OCI-LY7 (cell line): ENCODE data around the gene OR2T6. TPM values are rescaled to one million over a fixed set of nuclear protein-coding genes. Genes with fewer than 3 reads are reported as not detected.

Experiments
- BruUV-seq: library from RNA; stranded (reverse); fragments of 400-500 nt; replicated peaks from 2 replicates; lab custom pipeline; 2021; lab: Mats Ljungman, UMichigan
- CTCF ChIA-PET: fragments of 300-600 bp; sonication (Branson Sonifier 250); formaldehyde crosslinking; loops from one replicate; lab custom pipeline; 2022; ENCODE audit warnings: antibody characterized with exemption; ENCODE audit not compliant: unreplicated experiment; lab: Charles Lee
- POLR2A ChIA-PET: fragments of 300-600 bp; sonication (Branson Sonifier 250); formaldehyde crosslinking; loops from one replicate; lab custom pipeline; 2022; ENCODE audit warnings: antibody characterized with exemption; lab: Charles Lee
- DNase-seq: peaks from one replicate; pipeline ENCODE4 v3.0.0-alpha.2; 2015; ENCODE audit warnings: low spot score
- H2AFZ ChIP-seq: fragments of 200-600 bp; sonication (generic), shearing (Covaris generic); 2 replicates; pipeline ENCODE4 v1.6.1; 2014; ENCODE audit warnings: mild to moderate bottlenecking, antibody characterized with exemption, low read length, moderate library complexity
- H3K27ac ChIP-seq: fragments of 200-600 bp; sonication (generic); 2 replicates; pipeline ENCODE4 v1.5.1; 2014; ENCODE audit warnings: mixed run types, low read depth, mild to moderate bottlenecking, moderate library complexity, low read length, inconsistent platforms; ENCODE audit not compliant: poor library complexity, severe bottlenecking
- H3K36me3 ChIP-seq: fragments of 200-600 bp; sonication (generic); 2 replicates; pipeline ENCODE4 v1.6.1; 2014; ENCODE audit warnings: mild to moderate bottlenecking, antibody characterized with exemption, low read length, moderate library complexity, mixed read lengths; ENCODE audit not compliant: insufficient read depth
- H3K4me1 ChIP-seq: fragments of 200-600 bp; sonication (generic); 2 replicates; pipeline ENCODE4 v1.5.1; 2014; ENCODE audit warnings: mild to moderate bottlenecking, low read length; ENCODE audit not compliant: insufficient read depth, poor library complexity, severe bottlenecking
- H3K4me2 ChIP-seq: fragments of 200-600 bp; sonication (generic); 2 replicates; pipeline ENCODE4 v1.6.1; 2014; ENCODE audit warnings: mild to moderate bottlenecking, low read length
- H3K4me3 ChIP-seq: fragments of 200-600 bp; sonication (generic); 2 replicates; pipeline ENCODE4 v1.5.1; 2014; ENCODE audit warnings: mild to moderate bottlenecking, low read depth, low read length; ENCODE audit not compliant: poor library complexity, severe bottlenecking
- H3K79me2 ChIP-seq: fragments of 200-600 bp; sonication (generic); 2 replicates; pipeline ENCODE4 v1.6.1; 2016; ENCODE audit warnings: low read depth, mild to moderate bottlenecking, low read length, moderate library complexity, mixed read lengths; ENCODE audit not compliant: insufficient read depth
- H3K9me2 ChIP-seq: fragments of 200-600 bp; sonication (generic); 2 replicates; pipeline ENCODE4 v1.6.1; 2016; ENCODE audit warnings: mild to moderate bottlenecking, low read length, mixed read lengths; ENCODE audit not compliant: insufficient read depth
- H3K9me3 ChIP-seq: fragments of 200-600 bp; sonication (generic); 2 replicates; pipeline ENCODE4 v1.6.1; 2014; ENCODE audit warnings: mild to moderate bottlenecking, mixed run types, low read length, mixed read lengths
- H4K20me1 ChIP-seq: fragments of 200-600 bp; sonication (generic); 2 replicates; pipeline ENCODE4 v1.6.1; 2014; ENCODE audit warnings: mild to moderate bottlenecking, antibody characterized with exemption, low read length, moderate library complexity, mixed read lengths; ENCODE audit not compliant: insufficient read depth
- CTCF ChIP-seq: fragments of 200-600 bp; sonication (generic); conservative IDR thresholded peaks from 2 replicates; pipeline ENCODE4 v1.5.1; 2014; ENCODE audit warnings: mild to moderate bottlenecking, antibody characterized with exemption, low read length, moderate library complexity, mixed read lengths
- EZH2phosphoT487 ChIP-seq: fragments of 200-600 bp; sonication (generic); IDR thresholded peaks from 2 replicates; pipeline ENCODE4 v1.6.1; 2018; ENCODE audit warnings: low read depth, borderline replicate concordance, mild to moderate bottlenecking, mixed run types, antibody characterized with exemption, low read length, moderate library complexity, mixed read lengths
- intact Hi-C: fragments of 100-400 bp; cut with micrococcal nuclease; formaldehyde crosslinking; loops from one replicate; pipeline ENCODE4 v1.10.0; 2022; ENCODE audit not compliant: unreplicated experiment
- total RNA-seq, 2 experiments: library from RNA; depleted of rRNA in 1 of 2; stranded (reverse); fragments of >200 nt in 1 of 2; shearing (Covaris generic) in 1 of 2; gene quantifications; 2 replicates each; pipeline ENCODE4 v1.2.3, GENCODE V29; 2014 to 2022

OR2T6 gene
- total RNA-seq, 2 experiments from 2014 or later, result not detected

- no peaks in the 10 kb centered on the region for H3K79me2 ChIP-seq
- POLR2A ChIA-PET, result no interaction called here
- no peak within 1 kb of the TSS for H3K4me2 ChIP-seq
- H3K36me3 ChIP-seq, result no peaks in the 10 kb centered on the region
- intact Hi-C loops, result no loop called here
- no peaks in the 10 kb centered on the region for H3K9me2 ChIP-seq
- H3K4me1 ChIP-seq, result no peaks in the 10 kb centered on the region
- CTCF ChIA-PET, result no interaction called here
- DNase-seq, result no peak
- H3K4me3 ChIP-seq, result no peak within 1 kb of the TSS
- H2AFZ ChIP-seq, result no peak within 1 kb of the TSS
- no peaks in the 10 kb centered on the region for H4K20me1 ChIP-seq
- BruUV-seq, result no TSS peak
- H3K9me3 ChIP-seq, result no peaks in the 10 kb centered on the region
- no peak within 1 kb of the TSS for H3K27ac ChIP-seq
- TF ChIP-seq CTCF, result no peak
Measured at GRCh38 chr1:248402748-248403147, 27.2 kb downstream of the OR2T6 start, which contains the start of gene OR2T1. Gene OR2T1 (plus strand): TSS chr1:248403048. CDS start chr1:248406148, 3,100 bp downstream.

GRCh38 chr1:248404024-248404423, 28.5 kb downstream of the OR2T6 start:
- no peaks in the 10 kb centered on the region for H3K9me2 ChIP-seq
- no peak for DNase-seq
- H3K4me2 ChIP-seq, result no peak overlapping the region
- H3K9me3 ChIP-seq, result no peaks in the 10 kb centered on the region
- no peaks in the 10 kb centered on the region for H3K4me1 ChIP-seq
- no TSS peak for BruUV-seq
- no peaks in the 10 kb centered on the region for H3K79me2 ChIP-seq
- no peaks in the 10 kb centered on the region for H3K36me3 ChIP-seq
- ChIA-PET CTCF (no interaction called here), POLR2A (no interaction called here)
- H3K27ac ChIP-seq, result no peak overlapping the region
- intact Hi-C loops, result no loop called here
- H4K20me1 ChIP-seq, result no peaks in the 10 kb centered on the region
- H2AFZ ChIP-seq, result no peak overlapping the region
- no peak overlapping the region for H3K4me3 ChIP-seq
- TF ChIP-seq EZH2phosphoT487, result no peak
- TF ChIP-seq CTCF, result peak; percentile 64

- no peak for DNase-seq
- no peaks in the 10 kb centered on the region for H3K4me1 ChIP-seq
- no peaks in the 10 kb centered on the region for H3K79me2 ChIP-seq
- POLR2A ChIA-PET, result interaction anchor here (0.6 kb wide), 1 partner anchor 942 kb away, joined by 7 read pairs; no protein-coding TSS in a partner anchor
- intact Hi-C loops, result no loop called here
- no peaks in the 10 kb centered on the region for H3K36me3 ChIP-seq
- CTCF ChIA-PET, result no interaction called here
- TF ChIP-seq EZH2phosphoT487, result no peak
- no peak for TF ChIP-seq CTCF
- no TSS peak for BruUV-seq
- no peak overlapping the region for H3K4me3 ChIP-seq
- H4K20me1 ChIP-seq, result no peaks in the 10 kb centered on the region
- no peak overlapping the region for H2AFZ ChIP-seq
- no peaks in the 10 kb centered on the region for H3K9me3 ChIP-seq
- H3K27ac ChIP-seq, result no peak overlapping the region
- no peak overlapping the region for H3K4me2 ChIP-seq
- H3K9me2 ChIP-seq, result no peaks in the 10 kb centered on the region
Measured at GRCh38 chr1:248406721-248407692, 31.5 kb downstream of the OR2T6 start.
